ENCODE data around the gene BASP1. TPM values are rescaled to one million over a fixed set of nuclear protein-coding genes. Genes with fewer than 3 reads are reported as not detected.
"Not testable (repeated sequence)": the region's sequence is repeated elsewhere in the genome, so short reads cannot be mapped to it uniquely, and the experiment has no call there.

The BASP1 gene
- total RNA-seq, 1 donor from 2014 or later: 2.4 TPM

- peak in 1 of 2 donors; percentile 32 for DNase-seq (ENCODE audit: low read depth in 2 of 2)
Observed at GRCh38 chr5:17190799-17191391, 26.5 kb upstream of the BASP1 start.

DNA sequence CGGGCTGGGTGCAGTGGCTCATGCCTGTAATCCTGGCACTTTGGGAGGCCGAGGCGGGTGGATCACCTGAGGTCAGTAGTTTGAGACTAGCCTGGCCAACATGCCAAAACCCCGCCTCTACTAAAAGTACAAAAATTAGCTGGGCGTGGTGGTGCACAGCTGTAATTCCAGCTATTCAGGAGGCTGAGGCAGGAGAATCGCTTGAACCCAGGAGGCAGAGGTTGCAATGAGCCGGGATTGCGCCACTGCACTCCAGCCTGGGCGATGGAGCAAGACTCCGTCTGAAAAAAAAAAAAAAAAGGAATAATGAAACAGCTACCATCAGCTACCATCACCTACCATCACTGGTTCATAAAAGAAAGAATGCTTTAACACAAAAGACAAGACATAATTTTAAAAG, 25.9 kb upstream of the BASP1 start:
- not testable (repeated sequence) for DNase-seq (ENCODE audit: low read depth in 2 of 2)

DNA sequence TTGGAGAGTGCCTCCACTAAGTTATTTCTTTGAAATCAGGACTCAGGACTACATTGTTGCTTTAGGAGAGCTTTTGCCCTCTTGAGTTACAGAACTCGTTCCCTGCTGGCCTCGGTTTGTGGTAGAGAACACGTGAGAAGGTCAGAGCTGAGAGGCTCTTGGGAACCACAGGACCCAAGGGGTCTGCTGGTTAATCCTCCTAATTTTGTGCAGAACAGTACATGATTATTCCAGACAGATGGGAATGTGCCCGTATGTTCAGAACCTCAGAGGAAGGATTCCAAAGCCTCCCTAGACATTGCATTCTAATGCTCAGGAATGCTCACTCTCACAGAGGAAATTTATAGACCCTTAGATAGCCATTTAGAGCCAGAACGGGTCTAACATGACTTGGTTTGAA, 25.2 kb upstream of the BASP1 start:
- DNase-seq (ENCODE audit: low read depth in 2 of 2): no peak

- DNase-seq (ENCODE audit: low read depth in 2 of 2): no peak
Observed at GRCh38 chr5:17196024-17196423, 21.4 kb upstream of the BASP1 start.

- no peak for DNase-seq (ENCODE audit: low read depth in 2 of 2)
Observed at GRCh38 chr5:17196697-17197096, 20.7 kb upstream of the BASP1 start.

GRCh38 chr5:17203329-17204132, 13.9 kb upstream of the BASP1 start:
- DNase-seq (ENCODE audit: low read depth in 2 of 2): peak; percentile 78 to 79

DNA sequence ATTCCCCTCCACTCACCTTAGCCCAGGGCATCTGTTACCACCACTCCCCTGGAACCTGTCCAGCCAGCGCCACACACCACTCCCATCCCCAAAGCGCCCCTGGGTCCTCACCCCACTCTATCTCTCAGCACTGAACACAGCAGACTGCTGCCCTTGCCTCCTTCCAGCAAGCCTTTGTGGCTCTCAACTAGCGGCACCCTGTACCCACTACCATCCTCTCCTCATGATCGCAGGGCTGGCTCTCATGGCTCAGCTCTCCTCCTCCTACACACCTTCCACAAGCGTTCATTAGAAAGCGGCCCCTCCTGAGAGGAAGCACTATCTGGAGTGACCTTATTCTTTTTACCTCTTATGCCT, 13.3 kb upstream of the BASP1 start:
- no peak for DNase-seq (ENCODE audit: low read depth in 2 of 2)

DNA sequence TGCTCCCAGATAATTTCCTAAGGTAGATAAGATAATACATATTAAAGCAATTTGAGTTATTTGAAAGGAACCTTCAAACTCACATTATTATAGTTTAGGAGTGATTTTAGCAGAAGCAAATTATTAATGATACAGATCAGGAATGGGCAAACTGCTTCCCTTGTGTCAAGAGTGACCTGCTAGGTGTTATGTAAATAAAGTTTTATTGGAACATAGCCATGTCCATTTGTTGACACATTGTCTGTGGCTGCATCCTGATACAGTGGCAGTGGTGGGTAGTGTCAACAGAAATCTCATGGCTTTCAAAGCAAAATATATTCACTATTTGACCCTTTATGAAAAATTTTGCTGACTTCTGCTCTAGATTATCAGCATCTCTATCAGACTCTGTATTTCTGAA, 11.4 kb upstream of the BASP1 start:
- no peak for DNase-seq (ENCODE audit: low read depth in 2 of 2)

GRCh38 chr5:17212191-17212590, 5.2 kb upstream of the BASP1 start:
- no peak for DNase-seq (ENCODE audit: low read depth in 2 of 2)

DNA sequence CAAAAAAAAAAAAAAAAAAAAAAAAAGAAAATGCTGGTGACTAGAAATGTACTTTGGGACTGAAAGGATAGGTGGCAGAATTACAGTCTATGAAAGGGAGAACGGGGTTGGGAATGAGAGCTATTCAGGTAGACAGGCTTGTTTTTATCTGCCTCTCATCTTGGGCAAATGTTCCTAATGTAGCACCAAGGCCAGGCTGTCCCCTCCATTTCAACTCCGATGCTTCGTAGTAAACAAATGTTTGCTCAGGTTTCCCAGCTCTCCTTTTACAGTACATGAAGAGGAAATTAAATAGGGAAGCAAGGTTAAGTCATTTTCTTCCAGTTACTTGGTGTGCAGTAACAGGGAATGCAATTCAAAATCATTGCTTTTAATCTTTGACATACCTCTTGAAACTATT, 4.4 kb upstream of the BASP1 start:
- no peak for DNase-seq (ENCODE audit: low read depth in 2 of 2)

DNA sequence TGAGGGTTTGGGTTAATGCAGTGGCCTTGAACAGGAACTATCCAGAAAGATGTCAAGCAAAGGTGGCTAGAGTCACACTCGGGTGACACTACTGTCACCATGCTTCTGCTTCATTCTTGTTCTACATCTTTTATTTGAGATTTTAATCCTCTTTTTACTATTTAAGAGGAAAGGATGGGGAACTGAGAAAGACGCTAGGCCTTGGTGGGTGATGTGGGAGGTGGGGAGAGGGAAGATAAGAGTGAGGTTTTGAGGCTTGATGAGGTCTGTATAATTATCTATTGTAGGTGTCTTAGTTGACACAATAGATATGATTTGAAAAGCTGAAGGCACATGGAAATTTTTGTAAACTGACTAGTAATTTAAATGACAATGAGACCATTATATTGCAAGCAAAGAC, 3.5 kb upstream of the BASP1 start:
- DNase-seq (ENCODE audit: low read depth in 2 of 2): no peak

- no peak for DNase-seq (ENCODE audit: low read depth in 2 of 2)
Observed at GRCh38 chr5:17214893-17215292, 2.5 kb upstream of the BASP1 start.

- DNase-seq (ENCODE audit: low read depth in 2 of 2): no peak
Observed at GRCh38 chr5:17215361-17215760, 2.1 kb upstream of the BASP1 start.

DNA sequence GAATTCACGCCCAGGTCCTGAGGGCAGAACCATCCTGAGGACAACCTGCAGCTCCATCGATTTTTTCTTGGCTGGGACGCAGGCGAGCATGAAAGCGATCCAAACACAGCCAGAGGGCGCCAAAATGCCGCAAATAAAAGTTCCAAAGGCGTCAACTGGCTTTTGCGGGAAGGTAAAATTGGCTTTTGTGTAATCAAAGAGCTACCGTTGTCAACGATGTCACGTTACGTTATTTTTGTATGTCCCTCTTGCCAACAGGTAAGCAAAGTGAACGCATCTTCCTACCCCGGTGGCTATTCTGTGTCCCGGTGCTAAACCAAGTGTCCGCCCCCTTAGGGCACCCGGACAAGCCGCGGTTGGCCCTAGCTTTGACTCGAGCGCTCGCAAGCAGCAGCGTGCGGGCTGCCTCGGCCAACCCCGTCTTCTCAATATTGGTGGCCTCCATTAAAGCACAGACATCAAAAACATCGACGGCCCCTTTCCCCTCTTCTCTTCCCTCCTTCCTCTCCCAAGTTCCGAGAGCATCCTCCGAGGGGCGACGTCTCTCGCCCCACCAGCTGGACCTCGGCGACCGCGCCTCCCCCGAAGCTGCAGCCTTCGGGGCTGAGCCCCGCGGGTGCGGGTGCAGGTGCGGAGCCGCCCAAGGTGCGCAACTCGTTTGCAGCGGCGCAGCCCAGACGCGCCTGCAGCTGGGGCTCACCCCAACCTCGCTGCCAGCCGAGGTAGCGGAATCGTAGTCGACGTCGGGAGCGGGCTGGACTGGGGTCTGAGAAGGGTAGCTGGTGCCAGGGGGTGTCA, 1.1 kb upstream of the BASP1 start:
- DNase-seq (ENCODE audit: low read depth in 2 of 2): peak; percentile 82

- DNase-seq (ENCODE audit: low read depth in 2 of 2): peak in 1 of 2 donors; percentile 20
Observed at GRCh38 chr5:17216974-17217492, 398 bp upstream of the BASP1 start.

GRCh38 chr5:17218353-17219005, 1.0 kb downstream of the BASP1 start:
- peak; percentile 7 to 42 for DNase-seq (ENCODE audit: low read depth in 2 of 2)

DNA sequence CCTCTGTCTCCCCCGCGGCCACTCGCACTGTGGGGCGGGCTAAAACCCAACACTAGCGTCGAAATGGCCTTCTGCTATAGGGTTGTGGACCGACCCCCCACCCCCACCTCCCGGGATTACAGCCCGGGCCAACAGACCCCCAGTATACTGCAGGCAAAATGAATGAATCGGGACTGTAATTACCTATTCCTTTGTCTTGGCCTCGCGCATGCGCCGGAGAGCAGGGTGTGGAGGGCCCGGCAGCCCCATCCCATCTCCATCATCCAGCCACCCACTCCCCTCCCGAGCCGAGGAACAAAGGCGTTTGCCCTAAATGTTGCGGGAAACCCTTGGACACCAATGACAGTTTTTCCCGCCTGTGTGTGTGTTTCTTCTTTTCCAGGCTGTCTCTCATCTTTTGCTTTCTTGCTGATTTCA, 1.6 kb downstream of the BASP1 start:
- peak in 1 of 2 donors; percentile 42 for DNase-seq (ENCODE audit: low read depth in 2 of 2)

DNA sequence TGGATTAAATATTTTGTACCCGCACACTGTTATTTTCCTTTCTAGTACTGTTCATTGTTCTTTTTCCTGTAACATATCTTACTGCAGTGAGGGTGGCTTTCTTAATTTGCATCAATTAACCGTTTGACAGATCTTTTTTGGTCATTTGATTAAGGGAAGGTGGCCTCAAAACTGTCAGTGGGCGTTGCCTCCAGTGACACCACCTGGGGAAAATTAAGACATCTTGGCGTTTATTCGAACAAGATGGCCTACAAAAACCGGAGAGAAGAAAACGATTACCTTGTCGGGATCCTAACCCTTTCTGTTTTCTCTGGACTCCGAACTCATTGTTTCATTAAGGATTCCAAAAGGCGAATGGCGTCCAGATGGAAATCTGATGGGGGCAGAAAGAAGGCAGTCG, 2.0 kb downstream of the BASP1 start:
- DNase-seq (ENCODE audit: low read depth in 2 of 2): no peak

GRCh38 chr5:17219992-17220391, 2.6 kb downstream of the BASP1 start:
- DNase-seq (ENCODE audit: low read depth in 2 of 2): no peak

- DNase-seq (ENCODE audit: low read depth in 2 of 2): no peak
Observed at GRCh38 chr5:17220469-17220868, 3.0 kb downstream of the BASP1 start.

GRCh38 chr5:17221843-17222636, 4.6 kb downstream of the BASP1 start:
- no peak for DNase-seq (ENCODE audit: low read depth in 2 of 2)

Data from lung microvascular endothelial cell (primary cell).